ENCODE results near the gene KLF7. TPM values are rescaled to one million over a fixed set of nuclear protein-coding genes. Genes with fewer than 3 reads are reported as not detected.
A peak's percentile ranks its signal among the peaks of the same experiment; 100 is the strongest.

Gene KLF7
- total and polyA plus RNA-seq, 2 donors (not counting 3 experiments of a cell fraction or from before 2014, with no cell fraction given): 32.8 to 42.9 TPM

- no peaks in the 10 kb centered on the region for H4K20me1 ChIP-seq (replicated peaks; ENCODE audit: control insufficient read depth, extremely low read depth, insufficient read depth, low read length)
- H3K4me1 ChIP-seq (ENCODE audit: control insufficient read depth, extremely low read depth, insufficient read depth, low read length): peaks cover 4% of the 10 kb centered on the region
- H3K36me3 ChIP-seq (ENCODE audit: control insufficient read depth in 2 of 2, extremely low read depth in 1 of 2, insufficient read depth in 2 of 2, low read length in 2 of 2): no peaks in the 10 kb centered on the region
- FAIRE-seq: peak; percentile 81
- TF ChIP-seq CTCF (IDR thresholded peaks at IDR 0.05; ENCODE audit: extremely low read depth in 1 of 2, insufficient read depth in 1 of 2, low read depth in 1 of 2, low read length in 2 of 2) (no peak), FOS (IDR thresholded peaks at IDR 0.05; ENCODE audit: borderline replicate concordance, insufficient read depth, low read length) (no peak), MAX (IDR thresholded peaks at IDR 0.05; ENCODE audit: insufficient read depth, insufficient read length) (no peak), POLR2A (IDR thresholded peaks at IDR 0.05; ENCODE audit: low read depth, low read length) (no peak), POLR2AphosphoS5 (IDR thresholded peaks at IDR 0.05; ENCODE audit: insufficient read depth, low read depth, low read length) (no peak)
- ChIA-PET POLR2A (no interaction called here), CTCF (interaction anchor here (0.7 to 2.1 kb wide), 6 partner anchors 9 to 548 kb away, joined by 3 to 6 read pairs (median 4); no protein-coding TSS in a partner anchor)
- H2AFZ ChIP-seq (ENCODE audit: low read depth, low read length): no peak overlapping the region
- no peaks in the 10 kb centered on the region for H3K9me3 ChIP-seq (replicated peaks; ENCODE audit: control insufficient read depth, insufficient read depth, low read length)
- H3K9me1 ChIP-seq (replicated peaks; ENCODE audit: control insufficient read depth, extremely low read depth, insufficient read depth, low read length): no peaks in the 10 kb centered on the region
- H3K79me2 ChIP-seq (ENCODE audit: control insufficient read depth, insufficient read depth, low read length): no peaks in the 10 kb centered on the region
- dilution Hi-C loops (cut with MboI; ENCODE audit: extremely low pct_ligation_motif_present, low sequenced_read_pairs): no loop called here
- no TSS peak for BruUV-seq (replicated peaks)
- H3K9ac ChIP-seq (replicated peaks; ENCODE audit: extremely low read depth, insufficient read depth, low read length): no peak overlapping the region
- H3K4me3 ChIP-seq (replicated peaks in 1 of 3; ENCODE audit: insufficient read depth in 1 of 3, low read depth in 1 of 3, low read length in 3 of 3): no peak overlapping the region
- H3K27me3 ChIP-seq (ENCODE audit: control insufficient read depth in 2 of 2, insufficient read depth in 2 of 2, low read length in 2 of 2): no peaks in the 10 kb centered on the region
- intact Hi-C loops (cut with micrococcal nuclease): no loop called here
- no peak overlapping the region for H3K27ac ChIP-seq (ENCODE audit: insufficient read depth, low read depth, low read length)
- DNase-seq (ENCODE audit: low read depth, low spot score): peak; percentile 72
- H3K4me2 ChIP-seq (ENCODE audit: insufficient read depth, low read length): no peak overlapping the region
These were observed 23.1 kb upstream of the KLF7 start for GRCh38 chr2:207188626-207189419.
